Measurements from ENCODE around the gene FOSL2. TPM values are rescaled to one million over a fixed set of nuclear protein-coding genes. Genes with fewer than 3 reads are reported as not detected.

The FOSL2 gene
- polyA plus RNA-seq, 1 donor (not counting 4 experiments of a cell fraction or from before 2014, with no cell fraction given) = 24.1 TPM

GRCh38 chr2:28437149-28437835 is 44.6 kb downstream of the FOSL2 start:
- Histone ChIP-seq H3K4me3 (ENCODE audit: control insufficient read depth in 2 of 3, extremely low read depth in 1 of 3, insufficient read depth in 2 of 3, low read depth in 1 of 3, low read length in 3 of 3) (peak overlapping the region in 1 of 3 experiments; percentile 24), H2AFZ (ENCODE audit: control insufficient read depth, low read length) (peak overlapping the region; percentile 59)

DNA sequence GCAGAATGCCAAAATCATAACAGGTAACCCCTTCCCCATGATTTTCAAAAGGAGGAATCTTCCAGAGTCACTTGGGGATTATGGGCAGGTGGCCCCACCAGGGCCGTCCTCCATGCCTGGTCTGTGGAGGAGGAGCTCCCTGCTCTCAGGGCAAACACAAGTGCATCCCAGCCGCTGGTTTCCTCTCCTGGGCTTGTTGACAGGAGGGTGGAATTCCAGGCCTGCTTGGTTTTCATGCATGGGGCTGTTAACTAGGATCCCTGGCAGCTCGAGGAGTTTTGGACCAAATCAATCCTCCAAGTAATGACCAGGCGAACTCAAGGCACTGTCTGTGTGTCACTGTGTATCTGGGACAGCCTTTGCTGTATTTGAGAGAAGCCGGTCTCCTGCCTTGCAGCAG is 45.3 kb downstream of the FOSL2 start:
- Histone ChIP-seq H3K36me3 (ENCODE audit: control insufficient read depth in 2 of 2, extremely low read depth in 1 of 2, insufficient read depth in 2 of 2, low read length in 2 of 2) (no peaks in the 10 kb centered on the region), H3K9me1 (ENCODE audit: control insufficient read depth, extremely low read depth, insufficient read depth, low read length) (no peaks in the 10 kb centered on the region), H3K4me2 (ENCODE audit: control insufficient read depth, extremely low read depth, insufficient read depth, low read depth, low read length) (no peak overlapping the region), H3K79me2 (ENCODE audit: control insufficient read depth, insufficient read depth, low read length) (no peaks in the 10 kb centered on the region), H3K4me3 (ENCODE audit: control insufficient read depth in 2 of 3, extremely low read depth in 1 of 3, insufficient read depth in 2 of 3, low read depth in 1 of 3, low read length in 3 of 3) (no peak overlapping the region), H3K27ac (ENCODE audit: control insufficient read depth, insufficient read depth, low read length) (peak overlapping the region; percentile 30), H3K27me3 (ENCODE audit: control insufficient read depth, extremely low read depth, insufficient read depth, low read length) (no peaks in the 10 kb centered on the region), H3K9ac (ENCODE audit: control insufficient read depth, extremely low read depth, insufficient read depth, low read length) (no peak overlapping the region), H2AFZ (ENCODE audit: control insufficient read depth, low read length) (no peak overlapping the region), H4K20me1 (ENCODE audit: control insufficient read depth, extremely low read depth, insufficient read depth, low read length) (no peaks in the 10 kb centered on the region), H3K9me3 (ENCODE audit: control insufficient read depth, low read depth, low read length) (peaks cover 6% of the 10 kb centered on the region), H3K4me1 (ENCODE audit: control insufficient read depth, extremely low read depth, insufficient read depth, low read length) (peaks cover 35% of the 10 kb centered on the region)
- DNase-seq (ENCODE audit: low read depth, low spot score) (no peak), FAIRE-seq (no peak)
- no peak for TF ChIP-seq EZH2 (IDR thresholded peaks at IDR 0.05; ENCODE audit: low read length)
- TF ChIP-seq, protein P1, sequence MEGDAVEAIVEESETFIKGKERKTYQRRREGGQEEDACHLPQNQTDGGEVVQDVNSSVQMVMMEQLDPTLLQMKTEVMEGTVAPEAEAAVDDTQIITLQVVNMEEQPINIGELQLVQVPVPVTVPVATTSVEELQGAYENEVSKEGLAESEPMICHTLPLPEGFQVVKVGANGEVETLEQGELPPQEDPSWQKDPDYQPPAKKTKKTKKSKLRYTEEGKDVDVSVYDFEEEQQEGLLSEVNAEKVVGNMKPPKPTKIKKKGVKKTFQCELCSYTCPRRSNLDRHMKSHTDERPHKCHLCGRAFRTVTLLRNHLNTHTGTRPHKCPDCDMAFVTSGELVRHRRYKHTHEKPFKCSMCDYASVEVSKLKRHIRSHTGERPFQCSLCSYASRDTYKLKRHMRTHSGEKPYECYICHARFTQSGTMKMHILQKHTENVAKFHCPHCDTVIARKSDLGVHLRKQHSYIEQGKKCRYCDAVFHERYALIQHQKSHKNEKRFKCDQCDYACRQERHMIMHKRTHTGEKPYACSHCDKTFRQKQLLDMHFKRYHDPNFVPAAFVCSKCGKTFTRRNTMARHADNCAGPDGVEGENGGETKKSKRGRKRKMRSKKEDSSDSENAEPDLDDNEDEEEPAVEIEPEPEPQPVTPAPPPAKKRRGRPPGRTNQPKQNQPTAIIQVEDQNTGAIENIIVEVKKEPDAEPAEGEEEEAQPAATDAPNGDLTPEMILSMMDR (optimal IDR thresholded peaks at IDR 0.05 in 1 of 3, IDR thresholded peaks at IDR 0.05 in 1 of 3, conservative IDR thresholded peaks at IDR 0.05 in 1 of 3; ENCODE audit: extremely low read depth in 1 of 3, insufficient read depth in 2 of 3, low read length in 3 of 3) = no peak
- dilution Hi-C loops (cut with MboI; ENCODE audit: extremely low pct_ligation_motif_present, low sequenced_read_pairs) = no loop called here

More at GRCh38 chr2:28437149-28437835, 44.6 kb downstream of the FOSL2 start:
- Histone ChIP-seq H3K27me3 (ENCODE audit: control insufficient read depth, extremely low read depth, insufficient read depth, low read length) (no peaks in the 10 kb centered on the region), H3K79me2 (ENCODE audit: control insufficient read depth, insufficient read depth, low read length) (no peaks in the 10 kb centered on the region), H3K9me1 (ENCODE audit: control insufficient read depth, extremely low read depth, insufficient read depth, low read length) (no peaks in the 10 kb centered on the region), H4K20me1 (ENCODE audit: control insufficient read depth, extremely low read depth, insufficient read depth, low read length) (no peaks in the 10 kb centered on the region), H3K4me2 (ENCODE audit: control insufficient read depth, extremely low read depth, insufficient read depth, low read depth, low read length) (peak overlapping the region; percentile 59), H3K4me1 (ENCODE audit: control insufficient read depth, extremely low read depth, insufficient read depth, low read length) (peaks cover 33% of the 10 kb centered on the region), H3K36me3 (ENCODE audit: control insufficient read depth in 2 of 2, extremely low read depth in 1 of 2, insufficient read depth in 2 of 2, low read length in 2 of 2) (no peaks in the 10 kb centered on the region), H3K27ac (ENCODE audit: control insufficient read depth, insufficient read depth, low read length) (peak overlapping the region; percentile 85), H3K9ac (ENCODE audit: control insufficient read depth, extremely low read depth, insufficient read depth, low read length) (peak overlapping the region; percentile 73), H3K9me3 (ENCODE audit: control insufficient read depth, low read depth, low read length) (peaks cover 6% of the 10 kb centered on the region)
- dilution Hi-C loops (cut with MboI; ENCODE audit: extremely low pct_ligation_motif_present, low sequenced_read_pairs) = no loop called here
- DNase-seq (ENCODE audit: low read depth, low spot score) (no peak), FAIRE-seq (no peak)
- TF ChIP-seq, protein P1 (optimal IDR thresholded peaks at IDR 0.05 in 1 of 3, IDR thresholded peaks at IDR 0.05 in 1 of 3, conservative IDR thresholded peaks at IDR 0.05 in 1 of 3; ENCODE audit: extremely low read depth in 1 of 3, insufficient read depth in 2 of 3, low read length in 3 of 3) = no peak
- no peak for TF ChIP-seq EZH2 (IDR thresholded peaks at IDR 0.05; ENCODE audit: low read length)
